Activated naive CD4-positive, alpha-beta T cell treated with anti-CD3 and anti-CD28 coated beads, Interleukin-2, amount 50 U/mL, for 16 hours (primary cell): ENCODE data around the gene AQR.
"Not testable (repeated sequence)": the region's sequence is repeated elsewhere in the genome, so short reads cannot be mapped to it uniquely, and the experiment has no call there.

Source experiments
- DNase-seq: peaks from one replicate; pipeline ENCODE4 v3.0.0-alpha.2; 2020

AQR gene

GRCh38 chr15:34969340-34970097 lies at the start of gene AQR:
TSS of gene AQR (minus strand) at chr15:34969742. CDS start at chr15:34969613, 129 bp downstream.
- peak; percentile 90 for DNase-seq

GRCh38 chr15:35014241-35014640 lies 44.7 kb upstream of the AQR start:
- no peak for DNase-seq

- no peak for DNase-seq
Measured at GRCh38 chr15:35013370-35013769, 43.8 kb upstream of the AQR start.

GRCh38 chr15:35007397-35007796 lies 37.9 kb upstream of the AQR start:
- DNase-seq, result no peak

- DNase-seq, result no peak
Measured at GRCh38 chr15:35005933-35006332, 36.4 kb upstream of the AQR start.

- DNase-seq, result no peak
Measured at GRCh38 chr15:35003928-35004327, 34.4 kb upstream of the AQR start.

- DNase-seq, result no peak
Measured at GRCh38 chr15:35000511-35000910, 31.0 kb upstream of the AQR start.

- no peak for DNase-seq
Measured at GRCh38 chr15:34999906-35000305, 30.4 kb upstream of the AQR start.

GRCh38 chr15:34994925-34995324 lies 25.4 kb upstream of the AQR start:
- DNase-seq, result no peak

GRCh38 chr15:34993877-34994276 lies 24.3 kb upstream of the AQR start:
- no peak for DNase-seq

- no peak for DNase-seq
Measured at GRCh38 chr15:34993412-34993811, 23.9 kb upstream of the AQR start.

GRCh38 chr15:34988027-34988902 lies 18.7 kb upstream of the AQR start, which contains the start of gene ZNF770:
TSS of gene ZNF770 (minus strand) at chr15:34988287. CDS start at chr15:34983434, 4,853 bp downstream.
- peak; percentile 78 for DNase-seq

- DNase-seq, result no peak
Measured at GRCh38 chr15:34987609-34988026, 18.1 kb upstream of the AQR start.

GRCh38 chr15:34986771-34987480 lies 17.4 kb upstream of the AQR start:
- no peak for DNase-seq

- DNase-seq, result no peak
Measured at GRCh38 chr15:34986326-34986725, 16.8 kb upstream of the AQR start.

GRCh38 chr15:34984889-34985630 lies 15.5 kb upstream of the AQR start:
- DNase-seq, result no peak

- no peak for DNase-seq
Measured at GRCh38 chr15:34976743-34977142, 7.2 kb upstream of the AQR start.

- no peak for DNase-seq
Measured at GRCh38 chr15:34976073-34976472, 6.5 kb upstream of the AQR start.

- DNase-seq, result no peak
Measured at GRCh38 chr15:34973512-34973911, 4.0 kb upstream of the AQR start.

GRCh38 chr15:34970098-34970643 lies 629 bp upstream of the AQR start:
- DNase-seq, result not testable (repeated sequence)

GRCh38 chr15:34964277-34964676 lies 5.3 kb downstream of the AQR start:
- no peak for DNase-seq

GRCh38 chr15:34953851-34954250 lies 15.7 kb downstream of the AQR start:
- no peak for DNase-seq
